GM19239 (cell line): Measurements from ENCODE around the gene ITM2C.
A peak's percentile ranks its signal among the peaks of the same experiment; 100 is the strongest.

ENCODE experiments used
- DNase-seq: peaks from one replicate; pipeline ENCODE4 v3.0.0; 2011; ENCODE audit warnings: low spot score; ENCODE audit not compliant: insufficient read length
- FAIRE-seq: peaks from 2 replicates; lab custom pipeline; 2011; peaks lifted over from hg19 to GRCh38; lab: Jason Lieb, UNC

Gene ITM2C

GRCh38 chr2:230888824-230889400, 24.2 kb downstream of the ITM2C start:
- DNase-seq (no peak), FAIRE-seq (no peak)

- DNase-seq (no peak), FAIRE-seq (no peak)
These were observed 25.3 kb downstream of the ITM2C start for GRCh38 chr2:230889911-230890601.

GRCh38 chr2:230890646-230891045, 25.9 kb downstream of the ITM2C start:
- no peak for DNase-seq
- no peak for FAIRE-seq

- no peak for FAIRE-seq
- DNase-seq: no peak
These were observed 26.3 kb downstream of the ITM2C start for GRCh38 chr2:230891064-230891463.

- FAIRE-seq (no peak), DNase-seq (no peak)
These were observed 26.8 kb downstream of the ITM2C start for GRCh38 chr2:230891509-230891908.

- DNase-seq: peak; percentile 40
- peak; percentile 98 for FAIRE-seq
These were observed 28.6 kb downstream of the ITM2C start for GRCh38 chr2:230893338-230893737.

GRCh38 chr2:230893841-230894781, 29.4 kb downstream of the ITM2C start:
- DNase-seq (peak; percentile 34), FAIRE-seq (peak; percentile 96)

- no peak for FAIRE-seq
These were observed 31.0 kb downstream of the ITM2C start for GRCh38 chr2:230895536-230896345.

GRCh38 chr2:230896346-230897115, 31.8 kb downstream of the ITM2C start:
- no peak for FAIRE-seq
- DNase-seq: no peak

More at GRCh38 chr2:230895536-230896345, 31.0 kb downstream of the ITM2C start:
- DNase-seq: no peak

GRCh38 chr2:230898016-230898712, 33.4 kb downstream of the ITM2C start:
- DNase-seq: no peak
- no peak for FAIRE-seq

GRCh38 chr2:230898713-230899091, 34.0 kb downstream of the ITM2C start:
- FAIRE-seq (no peak), DNase-seq (no peak)

GRCh38 chr2:230899287-230899686, 34.5 kb downstream of the ITM2C start:
- FAIRE-seq (no peak), DNase-seq (no peak)

- DNase-seq (no peak), FAIRE-seq (no peak)
These were observed 35.0 kb downstream of the ITM2C start for GRCh38 chr2:230899786-230900185.

- FAIRE-seq (no peak), DNase-seq (no peak)
These were observed 35.7 kb downstream of the ITM2C start for GRCh38 chr2:230900336-230900995.

- DNase-seq (no peak), FAIRE-seq (no peak)
These were observed 36.3 kb downstream of the ITM2C start for GRCh38 chr2:230901006-230901405.

- FAIRE-seq (peak; percentile 97), DNase-seq (peak; percentile 67)
These were observed 37.6 kb downstream of the ITM2C start for GRCh38 chr2:230902180-230902899.

GRCh38 chr2:230903231-230904150, 38.7 kb downstream of the ITM2C start:
- DNase-seq (no peak), FAIRE-seq (no peak)
